C4-2B (cell line): Measurements from ENCODE around the gene CACHD1.

Source experiments
- CTCF ChIP-seq: fragments of 450-650 bp; conservative IDR thresholded peaks from 2 replicates; pipeline ENCODE4 v1.5.1; 2017; ENCODE audit warnings: mild to moderate bottlenecking
- ZFX ChIP-seq: fragments of 450-650 bp; IDR thresholded peaks from 2 replicates; pipeline ENCODE4 v1.6.1; 2017

DNA sequence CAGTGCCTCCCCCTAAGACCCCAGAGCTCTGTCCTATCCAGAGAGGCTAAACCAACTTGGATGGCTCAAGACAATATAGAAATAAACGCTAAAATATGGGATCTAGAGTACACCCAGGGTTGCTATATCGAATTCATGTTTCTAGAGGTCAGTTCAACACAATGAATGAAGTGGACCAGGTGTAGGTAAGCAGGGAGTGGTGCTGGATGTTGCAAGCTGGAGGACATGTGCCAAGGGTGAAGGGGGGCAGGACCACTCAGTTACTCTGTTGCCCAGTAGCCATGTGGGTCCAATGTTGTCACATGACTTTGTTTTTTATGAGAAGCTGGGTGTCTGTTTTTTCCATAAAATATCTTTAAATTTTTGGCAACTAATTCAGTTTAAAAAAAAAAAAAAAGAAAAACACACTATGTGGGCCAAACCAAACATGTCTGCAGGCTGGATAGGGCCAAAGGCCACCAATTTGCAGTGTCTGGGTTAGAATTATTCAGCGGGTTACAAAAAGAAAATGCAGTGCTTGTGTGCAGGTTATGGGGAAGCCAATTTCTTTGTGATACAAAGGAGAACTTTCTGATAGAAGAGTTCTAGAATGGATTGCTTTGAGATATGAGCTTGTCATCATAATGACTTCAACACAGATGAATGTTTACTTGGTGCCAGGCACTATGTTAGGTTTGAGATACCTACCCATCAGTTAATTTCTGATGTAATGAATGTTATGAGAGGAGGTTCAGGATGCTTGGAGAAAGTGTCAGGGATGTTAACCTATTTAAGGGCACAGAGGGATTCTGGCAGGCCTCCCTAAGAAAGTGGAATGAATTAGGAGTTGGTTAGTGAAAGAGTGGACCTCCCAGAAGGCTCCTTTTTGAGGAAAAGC lies 8.9 kb downstream of the CACHD1 start:
- TF ChIP-seq CTCF (no peak), ZFX (no peak)
